Endothelial cell (in vitro differentiated cells): ENCODE measurements around the gene CNTROB. TPM values are rescaled to one million over a fixed set of nuclear protein-coding genes. Genes with fewer than 3 reads are reported as not detected.
A peak's percentile ranks its signal among the peaks of the same experiment; 100 is the strongest.

Source experiments
- DNase-seq: peaks from one replicate; pipeline ENCODE4 v3.0.0; 2021; ENCODE audit warnings: low spot score
- H3K27ac Mint-ChIP-seq: one replicate; pipeline ENCODE4 v1.8.0; 2021; ENCODE audit warnings: mixed read lengths, inconsistent platforms; ENCODE audit not compliant: unreplicated experiment
- H3K27me3 Mint-ChIP-seq: one replicate; pipeline ENCODE4 v1.8.0; 2021; ENCODE audit warnings: mild to moderate bottlenecking, moderate library complexity, mixed read lengths, inconsistent platforms; ENCODE audit not compliant: unreplicated experiment
- H3K36me3 Mint-ChIP-seq: one replicate; pipeline ENCODE4 v1.8.0; 2021; ENCODE audit warnings: mild to moderate bottlenecking, low read depth, mixed read lengths, inconsistent platforms; ENCODE audit not compliant: unreplicated experiment
- H3K4me1 Mint-ChIP-seq: one replicate; pipeline ENCODE4 v1.8.0; 2021; ENCODE audit warnings: mild to moderate bottlenecking, mixed read lengths, inconsistent platforms; ENCODE audit not compliant: unreplicated experiment
- H3K4me3 Mint-ChIP-seq: one replicate; pipeline ENCODE4 v1.8.0; 2021; ENCODE audit warnings: mild to moderate bottlenecking, mixed read lengths, inconsistent platforms; ENCODE audit not compliant: unreplicated experiment
- H3K9me3 Mint-ChIP-seq: one replicate; pipeline ENCODE4 v1.8.0; 2021; ENCODE audit warnings: mixed read lengths, inconsistent platforms; ENCODE audit not compliant: unreplicated experiment
- CTCF ChIP-seq: fragments of 200-600 bp; sonication (generic); IDR thresholded peaks from one replicate; pipeline ENCODE4 v1.5.0; 2021; ENCODE audit warnings: antibody characterized with exemption; ENCODE audit not compliant: unreplicated experiment
- total RNA-seq: library from RNA; stranded (reverse); fragmentation: NEBNext Ultra II Directional; extraction: Animal tissue kit (Norgen Biotek cat#: 25700); gene quantifications from one replicate; pipeline ENCODE4 v1.2.1, GENCODE V29; 2021; ENCODE audit not compliant: unreplicated experiment

CNTROB gene
- total RNA-seq, 1 donor from 2014 or later, result 32.6 TPM

GRCh38 chr17:7885367-7886226 lies 46.4 kb upstream of the CNTROB start:
- peaks cover 8% of the 10 kb centered on the region for H3K27me3 Mint-ChIP-seq
- H3K4me1 Mint-ChIP-seq, result peaks cover 14% of the 10 kb centered on the region
- peak; percentile 51 for DNase-seq
- TF ChIP-seq CTCF, result no peak
- peaks cover 8% of the 10 kb centered on the region for H3K36me3 Mint-ChIP-seq
- no peak overlapping the region for H3K27ac Mint-ChIP-seq
- no peaks in the 10 kb centered on the region for H3K9me3 Mint-ChIP-seq
- H3K4me3 Mint-ChIP-seq, result no peak overlapping the region

GRCh38 chr17:7886227-7887037 lies 45.6 kb upstream of the CNTROB start:
- no peak for TF ChIP-seq CTCF
- H3K27me3 Mint-ChIP-seq, result peaks cover 8% of the 10 kb centered on the region
- peaks cover 9% of the 10 kb centered on the region for H3K36me3 Mint-ChIP-seq
- H3K9me3 Mint-ChIP-seq, result no peaks in the 10 kb centered on the region
- H3K4me3 Mint-ChIP-seq, result no peak overlapping the region
- DNase-seq, result peak; percentile 44
- peaks cover 14% of the 10 kb centered on the region for H3K4me1 Mint-ChIP-seq
- H3K27ac Mint-ChIP-seq, result no peak overlapping the region

DNA sequence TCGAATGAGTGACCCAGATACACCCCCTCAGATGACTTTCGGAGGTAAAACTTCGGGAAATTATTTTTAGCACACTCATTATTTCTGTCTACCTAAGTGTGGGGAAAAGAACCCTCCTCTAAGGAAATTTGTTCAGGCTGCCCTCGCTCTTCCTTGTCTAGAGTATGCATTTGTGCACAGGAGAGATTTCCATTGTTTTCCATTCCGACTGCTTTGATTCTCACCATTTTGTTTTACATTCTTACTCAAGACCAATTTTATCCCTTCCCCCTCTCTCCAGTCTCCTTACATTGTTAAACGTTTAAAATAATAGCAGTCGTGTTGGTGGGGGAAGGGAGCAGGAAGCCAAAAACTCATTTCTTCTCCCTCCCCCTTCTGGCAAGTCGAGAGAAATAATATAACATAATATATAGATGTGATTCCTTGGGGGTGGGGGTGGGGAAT lies 44.9 kb upstream of the CNTROB start:
- peaks cover 14% of the 10 kb centered on the region for H3K36me3 Mint-ChIP-seq
- H3K9me3 Mint-ChIP-seq, result no peaks in the 10 kb centered on the region
- H3K27ac Mint-ChIP-seq, result no peak overlapping the region
- no peak for DNase-seq
- H3K27me3 Mint-ChIP-seq, result peaks cover 8% of the 10 kb centered on the region
- H3K4me1 Mint-ChIP-seq, result peaks cover 14% of the 10 kb centered on the region
- H3K4me3 Mint-ChIP-seq, result no peak overlapping the region
- TF ChIP-seq CTCF, result no peak

DNA sequence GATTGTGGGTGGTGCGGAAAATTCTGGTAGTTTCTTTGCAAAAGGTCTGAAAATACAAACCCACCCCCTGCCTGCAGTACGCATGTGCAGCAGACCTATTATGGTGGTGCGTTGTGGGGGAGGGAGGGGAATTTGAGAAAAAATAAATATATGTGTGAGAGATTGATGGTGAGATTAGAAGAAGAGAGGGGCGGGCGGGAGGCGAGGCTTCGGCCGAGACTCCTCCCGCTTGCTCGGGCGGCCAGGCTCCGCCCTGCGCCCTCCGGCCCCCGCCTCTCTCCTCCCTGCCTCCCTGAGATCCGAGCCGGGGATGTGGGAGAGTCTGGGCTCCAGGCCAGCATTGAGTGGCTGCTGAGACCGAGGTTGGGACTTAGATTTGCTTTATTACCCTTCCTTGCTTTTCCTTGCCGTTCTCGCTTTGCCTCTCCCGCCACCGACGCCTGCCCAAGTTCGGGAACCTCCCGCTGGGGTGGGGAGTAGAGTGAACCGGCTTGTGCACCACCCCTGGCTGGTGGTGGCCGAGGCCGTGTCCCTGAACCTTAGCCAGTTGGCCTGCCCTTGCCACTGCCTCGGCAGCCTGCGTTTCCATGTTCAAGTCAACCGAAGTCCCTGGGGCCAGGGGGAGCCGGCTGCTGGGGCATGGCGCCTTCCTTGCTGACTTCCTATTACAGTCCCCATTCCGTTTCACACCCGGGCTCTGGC lies 44.4 kb upstream of the CNTROB start:
- DNase-seq, result peak; percentile 84
- peaks cover 14% of the 10 kb centered on the region for H3K4me1 Mint-ChIP-seq
- no peak overlapping the region for H3K27ac Mint-ChIP-seq
- no peaks in the 10 kb centered on the region for H3K9me3 Mint-ChIP-seq
- H3K4me3 Mint-ChIP-seq, result no peak overlapping the region
- H3K27me3 Mint-ChIP-seq, result peaks cover 8% of the 10 kb centered on the region
- TF ChIP-seq CTCF, result no peak
- H3K36me3 Mint-ChIP-seq, result peaks cover 15% of the 10 kb centered on the region
